Measurements from ENCODE around the gene VBP1. TPM values are rescaled to one million over a fixed set of nuclear protein-coding genes. Genes with fewer than 3 reads are reported as not detected.

VBP1 gene
- polyA plus RNA-seq, 1 experiment, result 11.3 TPM

DNA sequence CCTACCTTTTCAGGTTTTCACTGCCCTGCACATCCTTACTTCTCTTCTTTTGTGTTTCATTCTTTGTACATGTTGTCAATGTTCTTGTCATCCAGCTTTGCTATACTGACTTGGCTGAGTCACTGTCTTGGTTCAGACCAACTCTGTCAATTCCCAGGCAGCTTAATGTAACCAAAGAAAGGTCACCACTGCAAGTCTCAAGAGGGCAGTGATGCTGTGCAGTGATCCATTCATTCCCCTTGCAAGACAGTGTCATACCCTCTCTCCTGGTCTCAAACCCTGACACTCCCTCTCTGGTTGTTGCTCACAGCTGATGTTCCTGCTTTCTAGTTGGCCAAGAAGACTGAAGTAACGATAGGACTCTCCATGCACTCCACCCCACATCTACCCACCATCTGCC lies 30.5 kb downstream of the VBP1 start:
- POLR2A ChIA-PET, result no interaction called here
- DNase-seq (ENCODE audit: low read depth), result no peak
- CTCF ChIA-PET, result no interaction called here

GRCh38 chrX:155247497-155247896 lies 31.2 kb downstream of the VBP1 start:
- no peaks in the 10 kb centered on the region for H3K27me3 ChIP-seq (ENCODE audit: control insufficient read depth, insufficient read depth, low read length)
- CTCF ChIA-PET, result no interaction called here
- POLR2A ChIA-PET, result no interaction called here

More for the DNA sequence above, 30.5 kb downstream of the VBP1 start:
- no peaks in the 10 kb centered on the region for H3K27me3 ChIP-seq (ENCODE audit: control insufficient read depth, insufficient read depth, low read length)
- TF ChIP-seq, protein P1, sequence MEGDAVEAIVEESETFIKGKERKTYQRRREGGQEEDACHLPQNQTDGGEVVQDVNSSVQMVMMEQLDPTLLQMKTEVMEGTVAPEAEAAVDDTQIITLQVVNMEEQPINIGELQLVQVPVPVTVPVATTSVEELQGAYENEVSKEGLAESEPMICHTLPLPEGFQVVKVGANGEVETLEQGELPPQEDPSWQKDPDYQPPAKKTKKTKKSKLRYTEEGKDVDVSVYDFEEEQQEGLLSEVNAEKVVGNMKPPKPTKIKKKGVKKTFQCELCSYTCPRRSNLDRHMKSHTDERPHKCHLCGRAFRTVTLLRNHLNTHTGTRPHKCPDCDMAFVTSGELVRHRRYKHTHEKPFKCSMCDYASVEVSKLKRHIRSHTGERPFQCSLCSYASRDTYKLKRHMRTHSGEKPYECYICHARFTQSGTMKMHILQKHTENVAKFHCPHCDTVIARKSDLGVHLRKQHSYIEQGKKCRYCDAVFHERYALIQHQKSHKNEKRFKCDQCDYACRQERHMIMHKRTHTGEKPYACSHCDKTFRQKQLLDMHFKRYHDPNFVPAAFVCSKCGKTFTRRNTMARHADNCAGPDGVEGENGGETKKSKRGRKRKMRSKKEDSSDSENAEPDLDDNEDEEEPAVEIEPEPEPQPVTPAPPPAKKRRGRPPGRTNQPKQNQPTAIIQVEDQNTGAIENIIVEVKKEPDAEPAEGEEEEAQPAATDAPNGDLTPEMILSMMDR (IDR thresholded peaks at IDR 0.05; ENCODE audit: insufficient read depth, low read depth, low read length), result no peak
- H3K4me3 ChIP-seq (ENCODE audit: low read depth, low read length), result no peak overlapping the region
- no peaks in the 10 kb centered on the region for H3K36me3 ChIP-seq (ENCODE audit: control insufficient read depth, insufficient read depth, low read length)

GRCh38 chrX:155251391-155251790 lies 35.1 kb downstream of the VBP1 start:
- CTCF ChIA-PET, result no interaction called here
- H3K27me3 ChIP-seq (ENCODE audit: control insufficient read depth, insufficient read depth, low read length), result no peaks in the 10 kb centered on the region
- no peak for DNase-seq (ENCODE audit: low read depth)
- no peaks in the 10 kb centered on the region for H3K36me3 ChIP-seq (ENCODE audit: control insufficient read depth, insufficient read depth, low read length)
- H3K4me3 ChIP-seq (ENCODE audit: low read depth, low read length), result no peak overlapping the region
- POLR2A ChIA-PET, result no interaction called here
- TF ChIP-seq, protein P1 (IDR thresholded peaks at IDR 0.05; ENCODE audit: insufficient read depth, low read depth, low read length), result no peak

More at GRCh38 chrX:155247497-155247896, 31.2 kb downstream of the VBP1 start:
- no peak for DNase-seq (ENCODE audit: low read depth)
- Histone ChIP-seq H3K4me3 (ENCODE audit: low read depth, low read length) (no peak overlapping the region), H3K36me3 (ENCODE audit: control insufficient read depth, insufficient read depth, low read length) (no peaks in the 10 kb centered on the region)
- TF ChIP-seq, protein P1 (IDR thresholded peaks at IDR 0.05; ENCODE audit: insufficient read depth, low read depth, low read length), result no peak

DNA sequence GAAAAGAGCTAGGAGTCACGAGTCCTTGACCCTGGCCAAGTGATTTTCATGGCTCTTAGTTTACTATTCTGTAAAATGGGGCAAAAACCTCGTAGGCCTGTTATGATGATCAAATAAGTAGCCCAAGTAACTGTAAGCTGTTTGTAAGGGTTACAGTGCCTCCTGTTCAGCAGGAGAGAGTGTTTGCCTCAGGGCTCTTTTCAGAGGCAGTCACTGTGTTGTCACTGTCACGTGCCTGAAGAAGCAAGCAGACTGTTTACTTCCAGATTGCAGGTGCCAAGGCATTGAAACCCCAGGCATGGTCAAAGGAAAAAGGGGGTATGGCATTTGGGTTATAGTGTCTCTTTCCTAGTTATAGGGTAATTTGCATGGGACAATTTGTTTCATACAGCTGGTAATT lies 43.5 kb downstream of the VBP1 start:
- Histone ChIP-seq H3K27me3 (ENCODE audit: control insufficient read depth, insufficient read depth, low read length) (0 out of 2 replicates have a peak, but pooled peaks cover 2% of the 10 kb centered on the region), H3K36me3 (ENCODE audit: control insufficient read depth, insufficient read depth, low read length) (no peaks in the 10 kb centered on the region), H3K4me3 (ENCODE audit: low read depth, low read length) (no peak overlapping the region)
- TF ChIP-seq, protein P1 (IDR thresholded peaks at IDR 0.05; ENCODE audit: insufficient read depth, low read depth, low read length), result no peak
- POLR2A ChIA-PET, result no interaction called here
- DNase-seq (ENCODE audit: low read depth), result no peak
- CTCF ChIA-PET, result no interaction called here

- TF ChIP-seq, protein P1 (IDR thresholded peaks at IDR 0.05; ENCODE audit: insufficient read depth, low read depth, low read length), result no peak
- no peak for DNase-seq (ENCODE audit: low read depth)
- H3K4me3 ChIP-seq (ENCODE audit: low read depth, low read length), result no peak overlapping the region
- CTCF ChIA-PET, result no interaction called here
- POLR2A ChIA-PET, result no interaction called here
- H3K36me3 ChIP-seq (ENCODE audit: control insufficient read depth, insufficient read depth, low read length), result no peaks in the 10 kb centered on the region
- H3K27me3 ChIP-seq (ENCODE audit: control insufficient read depth, insufficient read depth, low read length), result 0 out of 2 replicates have a peak, but pooled peaks cover 2% of the 10 kb centered on the region
Measured at GRCh38 chrX:155262970-155263754, 46.9 kb downstream of the VBP1 start.

Measured in BJ (cell line).